Prostate gland (tissue), 2 donors: ENCODE measurements around the gene ULK4.

Source experiments
- CTCF ChIP-seq, 4 experiments: fragments of 200-600 bp in 2 of 4; fragments of 450-650 bp in 2 of 4; sonication (generic) in 2 of 4; IDR thresholded peaks; 1 replicate in 3 of 4; 2 replicates in 1 of 4; pipeline ENCODE4 v1.5.1; 2016 to 2019; ENCODE audit warnings: antibody characterized with exemption in 4 of 4, mild to moderate bottlenecking in 2 of 4, moderate library complexity in 2 of 4
- POLR2A ChIP-seq: fragments of 450-650 bp; IDR thresholded peaks from one replicate; pipeline ENCODE4 v1.6.1; 2016; ENCODE audit warnings: antibody characterized with exemption, mild to moderate bottlenecking
- POLR2AphosphoS5 ChIP-seq: sonication (generic); formaldehyde crosslinking; IDR thresholded peaks from one replicate; pipeline ENCODE4 v1.6.1; 2017; ENCODE audit warnings: antibody characterized with exemption

DNA sequence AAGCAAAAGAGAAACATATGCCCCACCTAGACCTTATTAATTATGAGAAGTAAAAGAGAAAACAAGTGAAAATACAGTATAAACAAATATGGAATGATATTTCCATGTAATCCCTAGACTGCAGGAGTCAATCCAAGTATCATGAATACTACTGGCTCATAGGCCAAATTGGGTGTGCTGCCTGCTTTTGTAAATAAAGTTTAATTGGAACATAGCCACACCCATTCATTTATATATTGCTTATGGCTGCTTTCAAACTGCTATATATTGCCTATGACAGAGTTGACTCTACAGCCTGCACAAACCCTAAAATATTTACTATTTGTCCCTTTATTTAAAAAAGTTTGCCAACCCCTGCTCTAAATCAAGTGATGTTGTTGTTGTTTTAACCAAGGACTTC is 5.3 kb downstream of the ULK4 start:
- TF ChIP-seq POLR2A (no peak), CTCF (IDR thresholded peaks at IDR 0.05) (no peak), POLR2AphosphoS5 (no peak)
